Left lung (tissue), 10 donors: ENCODE results near the gene C2orf42. TPM values are rescaled to one million over a fixed set of nuclear protein-coding genes. Genes with fewer than 3 reads are reported as not detected.
"Not testable (repeated sequence)": the region's sequence is repeated elsewhere in the genome, so short reads cannot be mapped to it uniquely, and the experiment has no call there.

Experiments used
- ATAC-seq: fragments of 200-7000 bp; cut with Tn5 transposase; one replicate; pipeline ENCODE4 v1.9.1; 2020; ENCODE audit warnings: moderate library complexity
- DNase-seq, 4 donors: peaks; one replicate each; pipeline ENCODE4 v3.0.0-alpha.2; 2013 to 2020
- H3K27ac ChIP-seq, 2 donors: fragments of 200-600 bp; sonication (generic) in 1 of 2; one replicate each; pipeline versions ENCODE4 v1.5.0 to v1.8.0; 2020 to 2021
- H3K27me3 ChIP-seq, 2 donors: fragments of 200-600 bp; sonication (generic) in 1 of 2; one replicate each; pipeline versions ENCODE4 v1.5.0 to v1.8.0; 2020 to 2021
- H3K36me3 ChIP-seq, 2 donors: fragments of 200-600 bp; sonication (generic) in 1 of 2; one replicate each; pipeline versions ENCODE4 v1.5.0 to v1.8.0; 2020 to 2021
- H3K4me1 ChIP-seq, 2 donors: fragments of 200-600 bp; one replicate each; pipeline ENCODE4 v1.8.0; 2021
- H3K4me3 ChIP-seq, 2 donors: fragments of 200-600 bp; sonication (generic) in 1 of 2; one replicate each; pipeline versions ENCODE4 v1.5.0 to v1.8.0; 2020 to 2021; ENCODE audit warnings: mild to moderate bottlenecking in 1 of 2
- H3K9me3 ChIP-seq, 2 donors: fragments of 200-600 bp; sonication (generic) in 1 of 2; one replicate each; pipeline versions ENCODE4 v1.5.0 to v1.8.0; 2020 to 2021
- intact Hi-C, 2 donors: fragments of 100-400 bp; cut with DNase I; formaldehyde crosslinking; loops; one replicate each; pipeline versions ENCODE4 v1.11.2 to v1.14.2; 2022
- polyA plus RNA-seq, 6 donors: library from polyadenylated mRNA; unstranded; fragments of 120-200 nt; gene quantifications; one replicate each; pipeline ENCODE4 v1.2.1, GENCODE V29; 2013; ENCODE audit not compliant: insufficient read length in 6 of 6
- total RNA-seq, 2 donors: library from RNA; stranded (reverse); fragmentation: NEBNext Ultra II Directional; extraction: Animal tissue kit (Norgen Biotek cat#: 25700); gene quantifications; one replicate each; pipeline ENCODE4 v1.2.1, GENCODE V29; 2021
- TF ChIP-seq, protein P1 (sequence below), 2 donors: fragments of 200-600 bp; sonication (generic) in 1 of 2; IDR thresholded peaks; one replicate each; pipeline versions ENCODE4 v1.5.0 to v1.8.0; 2021; ENCODE audit warnings: antibody characterized with exemption in 2 of 2
- donor health status: DM: no; HTN: yes; CAD: no.
- donor health status: DM: no; HTN: no; CAD: no.

Gene C2orf42
- total and polyA plus RNA-seq, 8 donors, result 13.7 to 17.6 (median 15.5) TPM

DNA sequence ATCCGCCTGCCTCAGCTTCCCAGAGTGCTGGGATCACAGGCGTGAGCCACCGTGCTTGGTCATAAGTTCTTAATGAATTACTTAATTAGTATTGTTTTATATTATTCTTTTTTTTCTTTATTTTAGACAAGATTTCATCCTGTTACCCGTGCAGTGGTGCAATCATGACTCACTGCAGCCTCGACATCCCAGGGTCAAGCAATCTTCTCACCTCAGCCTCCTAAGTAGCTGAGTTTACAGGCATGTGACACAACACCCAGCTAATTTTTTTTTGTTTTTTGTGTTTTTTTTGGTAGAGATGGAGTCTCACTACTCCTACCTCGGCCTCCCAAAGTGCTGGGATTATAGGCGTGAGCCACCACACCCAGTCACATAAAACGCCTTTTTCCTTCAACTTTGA, 17.3 kb downstream of the C2orf42 start:
- Histone ChIP-seq H3K36me3 (peaks cover 0 to 98% of the 10 kb centered on the region in 2 donors), H3K27ac (no peak overlapping the region), H3K4me1 (no peaks in the 10 kb centered on the region), H3K9me3 (no peaks in the 10 kb centered on the region), H3K27me3 (no peaks in the 10 kb centered on the region), H3K4me3 (no peak overlapping the region)
- intact Hi-C loops, result no loop called here
- DNase-seq, result no peak
- no peak for ATAC-seq
- TF ChIP-seq, protein P1, sequence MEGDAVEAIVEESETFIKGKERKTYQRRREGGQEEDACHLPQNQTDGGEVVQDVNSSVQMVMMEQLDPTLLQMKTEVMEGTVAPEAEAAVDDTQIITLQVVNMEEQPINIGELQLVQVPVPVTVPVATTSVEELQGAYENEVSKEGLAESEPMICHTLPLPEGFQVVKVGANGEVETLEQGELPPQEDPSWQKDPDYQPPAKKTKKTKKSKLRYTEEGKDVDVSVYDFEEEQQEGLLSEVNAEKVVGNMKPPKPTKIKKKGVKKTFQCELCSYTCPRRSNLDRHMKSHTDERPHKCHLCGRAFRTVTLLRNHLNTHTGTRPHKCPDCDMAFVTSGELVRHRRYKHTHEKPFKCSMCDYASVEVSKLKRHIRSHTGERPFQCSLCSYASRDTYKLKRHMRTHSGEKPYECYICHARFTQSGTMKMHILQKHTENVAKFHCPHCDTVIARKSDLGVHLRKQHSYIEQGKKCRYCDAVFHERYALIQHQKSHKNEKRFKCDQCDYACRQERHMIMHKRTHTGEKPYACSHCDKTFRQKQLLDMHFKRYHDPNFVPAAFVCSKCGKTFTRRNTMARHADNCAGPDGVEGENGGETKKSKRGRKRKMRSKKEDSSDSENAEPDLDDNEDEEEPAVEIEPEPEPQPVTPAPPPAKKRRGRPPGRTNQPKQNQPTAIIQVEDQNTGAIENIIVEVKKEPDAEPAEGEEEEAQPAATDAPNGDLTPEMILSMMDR (IDR thresholded peaks at IDR 0.05), result no peak

GRCh38 chr2:70169654-70170245, 21.1 kb downstream of the C2orf42 start:
- H3K4me3 ChIP-seq, intact Hi-C loops, H3K9me3 ChIP-seq, H3K27ac ChIP-seq, DNase-seq, ATAC-seq, H3K27me3 ChIP-seq, H3K4me1 ChIP-seq: not testable (repeated sequence)
- H3K36me3 ChIP-seq, result peaks cover 0 to 98% of the 10 kb centered on the region in 2 donors

GRCh38 chr2:70161069-70161534, 29.7 kb downstream of the C2orf42 start:
- no peaks in the 10 kb centered on the region for H3K4me1 ChIP-seq
- intact Hi-C loops, result no loop called here
- no peak overlapping the region for H3K27ac ChIP-seq
- no peak for ATAC-seq
- no peaks in the 10 kb centered on the region for H3K9me3 ChIP-seq
- no peak for DNase-seq
- no peaks in the 10 kb centered on the region for H3K27me3 ChIP-seq
- H3K4me3 ChIP-seq, result no peak overlapping the region
- TF ChIP-seq, protein P1 (IDR thresholded peaks at IDR 0.05), result no peak
- peaks cover 0 to 93% of the 10 kb centered on the region in 2 donors for H3K36me3 ChIP-seq

DNA sequence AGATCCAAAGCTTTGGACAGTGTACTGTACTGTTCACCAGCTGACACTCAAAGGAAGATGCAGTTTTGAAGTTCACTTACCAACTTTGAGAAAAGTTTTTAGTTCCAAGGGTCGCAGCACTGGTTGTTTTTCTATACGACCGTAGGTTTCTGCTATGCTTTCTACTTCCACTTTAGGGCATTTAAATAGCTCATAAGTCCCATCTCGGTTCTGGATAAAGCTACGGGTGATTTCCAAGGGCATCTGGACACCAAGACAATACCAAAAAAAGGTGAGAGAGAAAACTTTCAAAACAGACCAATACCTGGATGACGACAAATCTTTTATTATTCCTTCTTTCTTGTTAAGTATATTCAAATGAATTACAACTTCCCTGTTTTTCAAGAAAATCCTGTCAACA, 30.3 kb downstream of the C2orf42 start:
- ATAC-seq, result no peak
- intact Hi-C loops, result no loop called here
- TF ChIP-seq, protein P1 (IDR thresholded peaks at IDR 0.05), result no peak
- no peak overlapping the region for H3K4me3 ChIP-seq
- DNase-seq, result no peak
- no peaks in the 10 kb centered on the region for H3K4me1 ChIP-seq
- H3K9me3 ChIP-seq, result no peaks in the 10 kb centered on the region
- no peaks in the 10 kb centered on the region for H3K27me3 ChIP-seq
- H3K27ac ChIP-seq, result no peak overlapping the region
- peaks cover 0 to 87% of the 10 kb centered on the region in 2 donors for H3K36me3 ChIP-seq

DNA sequence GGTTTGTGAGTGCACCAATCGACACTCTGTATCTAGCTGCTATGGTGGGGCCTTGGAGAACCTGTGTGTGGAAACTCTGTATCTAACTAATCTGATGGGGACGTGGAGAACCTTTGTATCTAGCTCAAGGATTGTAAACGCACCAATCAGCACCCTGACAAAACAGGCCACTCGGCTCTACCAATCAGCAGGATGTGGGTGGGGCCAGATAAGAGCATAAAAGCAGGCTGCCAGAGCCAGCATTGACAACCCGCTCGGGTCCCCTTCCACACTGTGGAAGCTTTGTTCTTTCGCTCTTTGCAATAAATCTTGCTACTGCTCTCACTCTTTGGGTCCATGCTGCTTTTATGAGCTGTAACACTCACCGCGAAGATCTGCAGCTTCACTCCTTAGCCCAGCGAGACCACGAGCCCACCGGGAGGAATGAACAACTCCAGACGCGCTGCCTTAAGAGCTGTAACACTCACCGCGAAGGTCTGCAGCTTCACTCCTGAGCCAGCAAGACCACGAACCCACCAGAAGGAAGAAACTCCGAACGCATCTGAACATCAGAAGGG, 41.6 kb downstream of the C2orf42 start:
- H3K27ac ChIP-seq, H3K27me3 ChIP-seq, H3K4me3 ChIP-seq, H3K4me1 ChIP-seq, H3K9me3 ChIP-seq, DNase-seq, ATAC-seq, intact Hi-C loops: not testable (repeated sequence)
- H3K36me3 ChIP-seq, result peaks cover 0 to 20% of the 10 kb centered on the region in 2 donors

DNA sequence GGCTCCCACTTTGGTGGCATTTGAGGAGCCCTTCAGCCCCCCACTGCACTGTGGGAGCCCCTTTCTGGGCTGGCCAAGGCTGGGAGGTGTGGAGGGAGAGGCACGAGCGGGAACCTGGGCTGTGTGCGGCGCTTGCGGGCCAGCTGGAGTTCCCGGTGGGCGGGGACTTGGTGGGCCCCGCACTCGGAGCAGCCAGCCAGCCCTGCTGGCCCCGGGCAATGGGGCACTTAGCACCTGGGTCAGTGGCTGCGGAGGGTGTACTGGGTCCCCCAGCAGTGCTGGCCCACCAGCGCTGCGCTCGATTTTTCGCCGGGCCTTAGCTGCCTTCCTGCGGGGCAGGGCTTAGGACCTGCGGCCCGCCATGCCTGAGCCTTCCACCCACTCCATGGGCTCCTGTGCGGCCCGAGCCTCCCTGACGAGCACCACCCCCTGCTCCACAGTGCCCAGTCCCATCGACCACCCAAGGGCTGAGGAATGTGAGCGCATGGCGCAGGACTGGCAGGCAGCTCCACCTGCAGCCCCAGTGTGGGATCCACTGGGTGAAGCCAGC, 42.5 kb downstream of the C2orf42 start:
- H3K36me3 ChIP-seq, result peaks cover 0 to 20% of the 10 kb centered on the region in 2 donors
- ATAC-seq, DNase-seq, H3K27me3 ChIP-seq, H3K27ac ChIP-seq, H3K9me3 ChIP-seq, H3K4me1 ChIP-seq, intact Hi-C loops, H3K4me3 ChIP-seq: not testable (repeated sequence)
